Natural killer cell (primary cell): ENCODE measurements around the gene GPR61. TPM values are rescaled to one million over a fixed set of nuclear protein-coding genes. Genes with fewer than 3 reads are reported as not detected.

Source experiments
- ATAC-seq, 3 donors: fragments of 150-1000 bp in 2 of 3; fragments of 200-7000 bp in 1 of 3; cut with Tn5 transposase; 1 replicate in 1 of 3; 2 replicates in 2 of 3; pipeline ENCODE4 v1.10.0; 2021; ENCODE audit warnings: mild to moderate bottlenecking in 2 of 3, moderate library complexity in 2 of 3
- DNase-seq, 2 donors: peaks; one replicate each; pipeline versions ENCODE4 v3.0.0 to v3.0.0-alpha.2; 2013 to 2021; ENCODE audit warnings: mixed read lengths in 1 of 2
- H3K27ac ChIP-seq: one replicate; pipeline ENCODE4 v1.5.1; 2013; ENCODE audit warnings: mild to moderate bottlenecking, low read length
- H3K27me3 ChIP-seq: one replicate; pipeline ENCODE4 v1.6.1; 2013; ENCODE audit warnings: low read length; ENCODE audit not compliant: control insufficient read depth, insufficient read depth
- H3K36me3 ChIP-seq: one replicate; pipeline ENCODE4 v1.6.1; 2013; ENCODE audit warnings: low read length; ENCODE audit not compliant: control insufficient read depth, insufficient read depth
- H3K4me1 ChIP-seq: one replicate; pipeline ENCODE4 v1.6.1; 2013; ENCODE audit warnings: low read length; ENCODE audit not compliant: control insufficient read depth, insufficient read depth
- H3K4me3 ChIP-seq: one replicate; pipeline ENCODE4 v1.5.1; 2013; ENCODE audit warnings: low read length
- H3K9me3 ChIP-seq: one replicate; pipeline ENCODE4 v1.6.1; 2013; ENCODE audit warnings: low read length; ENCODE audit not compliant: control insufficient read depth, insufficient read depth
- H3K27ac Mint-ChIP-seq, 2 donors: one replicate each; pipeline ENCODE4 v1.8.0; 2022; ENCODE audit warnings: mild to moderate bottlenecking in 2 of 2, mixed read lengths in 2 of 2, moderate library complexity in 1 of 2
- H3K27me3 Mint-ChIP-seq, 2 donors: one replicate each; pipeline ENCODE4 v1.8.0; 2022; ENCODE audit warnings: low read depth in 2 of 2, mixed read lengths in 2 of 2
- H3K36me3 Mint-ChIP-seq: one replicate; pipeline ENCODE4 v1.8.0; 2022; ENCODE audit warnings: mixed read lengths
- H3K4me1 Mint-ChIP-seq, 2 donors: one replicate each; pipeline ENCODE4 v1.8.0; 2022; ENCODE audit warnings: mixed read lengths in 2 of 2
- H3K4me3 Mint-ChIP-seq: one replicate; pipeline ENCODE4 v1.8.0; 2022; ENCODE audit warnings: mild to moderate bottlenecking, moderate library complexity, mixed read lengths
- H3K9me3 Mint-ChIP-seq, 2 donors: one replicate each; pipeline ENCODE4 v1.8.0; 2022; ENCODE audit warnings: mixed read lengths in 2 of 2
- WGBS: methylation state at CpG from one replicate; pipeline ENCODE4 v1.1.7; 2013; ENCODE audit warnings: missing lambda C conversion rate; ENCODE audit not compliant: insufficient coverage; 5-methylcytosine and 5-hydroxymethylcytosine counted together
- intact Hi-C: fragments of 100-400 bp; cut with micrococcal nuclease; formaldehyde crosslinking; loops from one replicate; pipeline ENCODE4 v1.14.2; 2022
- total RNA-seq, 4 donors: library from RNA; stranded (reverse); fragments of 120-200 nt in 1 of 4; gene quantifications; one replicate each; pipeline versions ENCODE4 v1.2.3 to v1.2.4, GENCODE V29; 2013 to 2022
- TF ChIP-seq, protein P1 (sequence below): fragments of 200-600 bp; IDR thresholded peaks from one replicate; pipeline ENCODE4 v1.8.0; 2022; ENCODE audit warnings: antibody characterized with exemption

GPR61 gene
- total RNA-seq, 3 donors from 2014 or later (not counting 1 experiment from before 2014, with no cell fraction given): 0.75 to 0.91 TPM; not detected in 1

GRCh38 chr1:109566982-109567381, 27.3 kb downstream of the GPR61 start:
- ATAC-seq (no peak), DNase-seq (no peak)
- peaks cover 40 to 46% of the 10 kb centered on the region in 2 donors for H3K4me1 Mint-ChIP-seq
- H3K36me3 ChIP-seq: no peaks in the 10 kb centered on the region
- no peaks in the 10 kb centered on the region for H3K36me3 Mint-ChIP-seq
- no peak overlapping the region for H3K4me3 Mint-ChIP-seq
- intact Hi-C loops: no loop called here
- H3K27ac ChIP-seq: no peak overlapping the region
- peaks cover 12% of the 10 kb centered on the region for H3K4me1 ChIP-seq
- no peaks in the 10 kb centered on the region for H3K27me3 Mint-ChIP-seq
- no peaks in the 10 kb centered on the region for H3K27me3 ChIP-seq
- no peaks in the 10 kb centered on the region for H3K9me3 Mint-ChIP-seq
- TF ChIP-seq, protein P1, sequence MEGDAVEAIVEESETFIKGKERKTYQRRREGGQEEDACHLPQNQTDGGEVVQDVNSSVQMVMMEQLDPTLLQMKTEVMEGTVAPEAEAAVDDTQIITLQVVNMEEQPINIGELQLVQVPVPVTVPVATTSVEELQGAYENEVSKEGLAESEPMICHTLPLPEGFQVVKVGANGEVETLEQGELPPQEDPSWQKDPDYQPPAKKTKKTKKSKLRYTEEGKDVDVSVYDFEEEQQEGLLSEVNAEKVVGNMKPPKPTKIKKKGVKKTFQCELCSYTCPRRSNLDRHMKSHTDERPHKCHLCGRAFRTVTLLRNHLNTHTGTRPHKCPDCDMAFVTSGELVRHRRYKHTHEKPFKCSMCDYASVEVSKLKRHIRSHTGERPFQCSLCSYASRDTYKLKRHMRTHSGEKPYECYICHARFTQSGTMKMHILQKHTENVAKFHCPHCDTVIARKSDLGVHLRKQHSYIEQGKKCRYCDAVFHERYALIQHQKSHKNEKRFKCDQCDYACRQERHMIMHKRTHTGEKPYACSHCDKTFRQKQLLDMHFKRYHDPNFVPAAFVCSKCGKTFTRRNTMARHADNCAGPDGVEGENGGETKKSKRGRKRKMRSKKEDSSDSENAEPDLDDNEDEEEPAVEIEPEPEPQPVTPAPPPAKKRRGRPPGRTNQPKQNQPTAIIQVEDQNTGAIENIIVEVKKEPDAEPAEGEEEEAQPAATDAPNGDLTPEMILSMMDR: no peak
- H3K27ac Mint-ChIP-seq: peak overlapping the region in 1 of 2 donors; percentile 37
- H3K9me3 ChIP-seq: no peaks in the 10 kb centered on the region
- H3K4me3 ChIP-seq: no peak overlapping the region
- WGBS: 89% methylated on average over 1 of the region's 1 CpG

GRCh38 chr1:109567877-109568672, 28.4 kb downstream of the GPR61 start:
- no peak overlapping the region for H3K4me3 Mint-ChIP-seq
- TF ChIP-seq, protein P1: no peak
- DNase-seq: no peak
- ATAC-seq: no peak
- WGBS: 93% methylated on average over 2 of the region's 4 CpGs
- Histone ChIP-seq H3K36me3 (no peaks in the 10 kb centered on the region), H3K27ac (no peak overlapping the region), H3K9me3 (no peaks in the 10 kb centered on the region), H3K4me1 (peaks cover 9% of the 10 kb centered on the region), H3K27me3 (no peaks in the 10 kb centered on the region), H3K4me3 (no peak overlapping the region)
- no peaks in the 10 kb centered on the region for H3K36me3 Mint-ChIP-seq
- peak overlapping the region; percentile 9 to 41 for H3K27ac Mint-ChIP-seq
- intact Hi-C loops: no loop called here
- no peaks in the 10 kb centered on the region for H3K9me3 Mint-ChIP-seq
- peaks cover 45 to 51% of the 10 kb centered on the region in 2 donors for H3K4me1 Mint-ChIP-seq
- no peaks in the 10 kb centered on the region for H3K27me3 Mint-ChIP-seq

- Mint-ChIP-seq H3K9me3 (no peaks in the 10 kb centered on the region), H3K27ac (no peak overlapping the region), H3K4me1 (peaks cover 42% of the 10 kb centered on the region in 2 donors), H3K4me3 (no peak overlapping the region), H3K27me3 (no peaks in the 10 kb centered on the region), H3K36me3 (no peaks in the 10 kb centered on the region)
- DNase-seq (no peak), ATAC-seq (no peak)
- Histone ChIP-seq H3K27ac (no peak overlapping the region), H3K36me3 (peaks cover 2% of the 10 kb centered on the region), H3K27me3 (no peaks in the 10 kb centered on the region), H3K9me3 (no peaks in the 10 kb centered on the region), H3K4me1 (peaks cover 7% of the 10 kb centered on the region), H3K4me3 (no peak overlapping the region)
- TF ChIP-seq, protein P1: no peak
- intact Hi-C loops: no loop called here
- 96% methylated on average over 1 of the region's 1 CpG for WGBS
Measured at GRCh38 chr1:109569323-109569722, 29.7 kb downstream of the GPR61 start.
